ENCODE data around the gene CHTF8.
A peak's percentile ranks its signal among the peaks of the same experiment; 100 is the strongest.
"Not testable (repeated sequence)": the region's sequence is repeated elsewhere in the genome, so short reads cannot be mapped to it uniquely, and the experiment has no call there.

Gene CHTF8

GRCh38 chr16:69132424-69133252 is at the start of gene CHTF8, which contains the start of gene UTP4:
CHTF8 (minus strand) TSS chr16:69132588; CDS start chr16:69121458, 11,130 bp downstream.
UTP4 (plus strand) TSS chr16:69132649; CDS start chr16:69133460, 811 bp downstream.
- FAIRE-seq, result no peak

- no peak for FAIRE-seq
These were observed 47.6 kb upstream of the CHTF8 start for GRCh38 chr16:69180011-69180338.

GRCh38 chr16:69179328-69180010 is 47.1 kb upstream of the CHTF8 start:
- no peak for FAIRE-seq

GRCh38 chr16:69176033-69176800 is 43.8 kb upstream of the CHTF8 start:
- no peak for FAIRE-seq

GRCh38 chr16:69171325-69172084 is 39.1 kb upstream of the CHTF8 start:
- no peak for FAIRE-seq

- FAIRE-seq, result no peak
These were observed 37.4 kb upstream of the CHTF8 start for GRCh38 chr16:69169607-69170352.

- no peak for FAIRE-seq
These were observed 36.7 kb upstream of the CHTF8 start for GRCh38 chr16:69169051-69169450.

GRCh38 chr16:69166946-69167930 is 34.9 kb upstream of the CHTF8 start:
- no peak for FAIRE-seq

GRCh38 chr16:69166221-69166833 is 33.9 kb upstream of the CHTF8 start:
- no peak for FAIRE-seq

- FAIRE-seq, result no peak
These were observed 33.2 kb upstream of the CHTF8 start for GRCh38 chr16:69165584-69165983.

GRCh38 chr16:69160192-69160591 is 27.8 kb upstream of the CHTF8 start:
- FAIRE-seq, result no peak

GRCh38 chr16:69157196-69157595 is 24.8 kb upstream of the CHTF8 start:
- no peak for FAIRE-seq

GRCh38 chr16:69150146-69150865 is 17.9 kb upstream of the CHTF8 start:
- peak; percentile 97 for FAIRE-seq

GRCh38 chr16:69149621-69150020 is 17.2 kb upstream of the CHTF8 start:
- FAIRE-seq, result not testable (repeated sequence)

- FAIRE-seq, result no peak
These were observed 13.3 kb upstream of the CHTF8 start for GRCh38 chr16:69145658-69146057.

- no peak for FAIRE-seq
These were observed 10.7 kb upstream of the CHTF8 start for GRCh38 chr16:69143116-69143515.

GRCh38 chr16:69141936-69142335 is 9.5 kb upstream of the CHTF8 start:
- no peak for FAIRE-seq

- no peak for FAIRE-seq
These were observed 8.6 kb upstream of the CHTF8 start for GRCh38 chr16:69141014-69141413.

GRCh38 chr16:69139464-69139863 is 7.1 kb upstream of the CHTF8 start:
- FAIRE-seq, result not testable (repeated sequence)

- FAIRE-seq, result no peak
These were observed 6.2 kb upstream of the CHTF8 start for GRCh38 chr16:69138608-69139007.

Data from G401.6 (cell line).